Measurements from ENCODE around the gene RFX4.

Gene RFX4

DNA sequence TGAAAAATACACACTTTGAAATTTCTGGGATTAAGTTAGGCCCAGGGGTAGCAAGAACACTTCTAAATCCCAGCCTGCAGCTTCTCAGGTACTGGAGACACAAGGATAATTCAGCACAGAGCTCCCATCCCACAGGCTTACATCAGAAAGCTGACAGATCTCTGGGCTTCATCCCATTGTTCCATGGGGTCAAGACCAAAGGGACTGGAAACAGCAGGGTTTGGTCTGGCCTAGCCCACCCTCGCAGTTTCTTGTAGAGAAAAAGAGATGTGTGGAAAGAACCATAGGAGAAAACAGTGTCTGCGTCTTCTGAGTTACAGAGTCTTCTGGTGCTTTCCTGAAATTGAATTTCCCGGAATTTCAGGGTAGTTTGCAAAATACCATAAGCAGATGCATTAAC is 132.1 kb downstream of the RFX4 start:
- Mint-ChIP-seq H3K27me3 (ENCODE audit: low read depth, poor library complexity) (peaks cover 6% of the 10 kb centered on the region), H3K4me3 (no peak overlapping the region)
- TF ChIP-seq, protein P1, sequence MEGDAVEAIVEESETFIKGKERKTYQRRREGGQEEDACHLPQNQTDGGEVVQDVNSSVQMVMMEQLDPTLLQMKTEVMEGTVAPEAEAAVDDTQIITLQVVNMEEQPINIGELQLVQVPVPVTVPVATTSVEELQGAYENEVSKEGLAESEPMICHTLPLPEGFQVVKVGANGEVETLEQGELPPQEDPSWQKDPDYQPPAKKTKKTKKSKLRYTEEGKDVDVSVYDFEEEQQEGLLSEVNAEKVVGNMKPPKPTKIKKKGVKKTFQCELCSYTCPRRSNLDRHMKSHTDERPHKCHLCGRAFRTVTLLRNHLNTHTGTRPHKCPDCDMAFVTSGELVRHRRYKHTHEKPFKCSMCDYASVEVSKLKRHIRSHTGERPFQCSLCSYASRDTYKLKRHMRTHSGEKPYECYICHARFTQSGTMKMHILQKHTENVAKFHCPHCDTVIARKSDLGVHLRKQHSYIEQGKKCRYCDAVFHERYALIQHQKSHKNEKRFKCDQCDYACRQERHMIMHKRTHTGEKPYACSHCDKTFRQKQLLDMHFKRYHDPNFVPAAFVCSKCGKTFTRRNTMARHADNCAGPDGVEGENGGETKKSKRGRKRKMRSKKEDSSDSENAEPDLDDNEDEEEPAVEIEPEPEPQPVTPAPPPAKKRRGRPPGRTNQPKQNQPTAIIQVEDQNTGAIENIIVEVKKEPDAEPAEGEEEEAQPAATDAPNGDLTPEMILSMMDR (IDR thresholded peaks at IDR 0.05) = no peak

DNA sequence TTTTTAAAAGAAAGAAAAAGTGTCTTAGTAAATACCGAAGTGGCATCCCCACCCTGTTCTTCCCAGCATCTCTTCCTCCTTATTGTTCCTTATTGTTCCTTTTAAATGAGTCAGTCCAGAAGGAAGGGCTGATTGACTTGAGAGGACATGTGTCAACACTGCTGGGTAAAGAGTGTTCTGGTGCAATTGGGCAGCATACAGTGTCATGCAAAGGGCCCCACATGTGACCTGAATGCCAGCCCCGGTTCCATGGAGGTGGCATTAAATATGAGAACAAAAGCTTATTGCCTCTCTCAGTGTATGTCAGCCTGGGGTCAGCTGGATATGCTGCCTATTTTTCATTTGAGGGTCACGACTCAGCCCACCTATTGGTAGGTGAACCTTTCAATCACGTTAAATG is 132.8 kb downstream of the RFX4 start:
- peaks cover 5% of the 10 kb centered on the region for H3K27me3 Mint-ChIP-seq (ENCODE audit: low read depth, poor library complexity)
- peaks cover 10% of the 10 kb centered on the region for H3K4me1 Mint-ChIP-seq
- H3K36me3 Mint-ChIP-seq (ENCODE audit: low read depth) = no peaks in the 10 kb centered on the region
- no peak overlapping the region for H3K4me3 Mint-ChIP-seq
- no peak for DNase-seq
- H3K9me3 Mint-ChIP-seq = no peaks in the 10 kb centered on the region
- H3K27ac Mint-ChIP-seq = no peak overlapping the region
- TF ChIP-seq, protein P1 (IDR thresholded peaks at IDR 0.05) = no peak

More for the DNA sequence above, 132.1 kb downstream of the RFX4 start:
- Mint-ChIP-seq H3K27ac (no peak overlapping the region), H3K4me1 (peaks cover 16% of the 10 kb centered on the region), H3K36me3 (ENCODE audit: low read depth) (no peaks in the 10 kb centered on the region), H3K9me3 (no peaks in the 10 kb centered on the region)
- no peak for DNase-seq

DNA sequence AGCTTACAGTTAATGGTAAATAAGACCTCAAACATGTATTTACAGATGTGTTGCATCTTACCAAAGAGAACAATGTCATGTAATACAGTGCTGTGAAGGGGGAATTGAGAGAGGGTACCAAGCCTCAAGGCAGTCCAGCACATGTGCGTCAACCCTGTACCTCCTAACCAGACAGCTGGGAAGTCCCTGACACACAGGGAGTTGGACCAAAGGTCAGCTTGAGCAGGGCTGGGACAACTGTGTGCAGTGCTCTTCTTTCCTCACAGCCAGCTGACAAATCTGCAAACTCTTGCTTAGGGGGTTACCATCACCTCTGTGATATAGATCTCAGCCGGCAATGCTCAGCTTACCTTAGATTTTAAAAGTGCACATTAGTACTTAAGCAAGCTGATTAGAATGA is 134.9 kb downstream of the RFX4 start:
- H3K4me3 Mint-ChIP-seq = no peak overlapping the region
- no peaks in the 10 kb centered on the region for H3K9me3 Mint-ChIP-seq
- no peaks in the 10 kb centered on the region for H3K36me3 Mint-ChIP-seq (ENCODE audit: low read depth)
- H3K27me3 Mint-ChIP-seq (ENCODE audit: low read depth, poor library complexity) = peaks cover 4% of the 10 kb centered on the region
- H3K27ac Mint-ChIP-seq = no peak overlapping the region
- no peak for DNase-seq
- H3K4me1 Mint-ChIP-seq = peaks cover 10% of the 10 kb centered on the region
- TF ChIP-seq, protein P1 (IDR thresholded peaks at IDR 0.05) = no peak

DNA sequence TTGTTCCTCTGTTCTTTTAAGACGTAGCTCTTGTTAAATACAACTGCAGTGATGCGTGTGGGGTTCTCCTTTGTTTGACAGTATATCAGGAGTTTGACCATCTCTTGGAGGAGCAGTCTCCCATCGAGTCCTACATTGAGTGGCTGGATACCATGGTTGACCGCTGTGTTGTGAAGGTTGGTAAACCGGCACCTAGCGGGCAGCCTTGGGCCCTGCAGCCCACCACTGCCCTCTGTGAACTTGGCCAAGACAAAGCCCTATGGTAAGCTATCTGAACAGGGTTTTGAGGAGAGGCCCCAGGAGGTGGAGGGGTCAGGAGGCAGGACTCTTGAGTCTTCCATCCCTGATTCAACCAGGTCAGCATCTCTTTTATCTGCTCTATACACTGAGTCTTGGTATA is 137.1 kb downstream of the RFX4 start:
- Mint-ChIP-seq H3K27me3 (ENCODE audit: low read depth, poor library complexity) (peaks cover 4% of the 10 kb centered on the region), H3K4me1 (peaks cover 23% of the 10 kb centered on the region), H3K27ac (no peak overlapping the region), H3K36me3 (ENCODE audit: low read depth) (no peaks in the 10 kb centered on the region), H3K9me3 (no peaks in the 10 kb centered on the region), H3K4me3 (no peak overlapping the region)
- DNase-seq = no peak
- TF ChIP-seq, protein P1 (IDR thresholded peaks at IDR 0.05) = no peak

DNA sequence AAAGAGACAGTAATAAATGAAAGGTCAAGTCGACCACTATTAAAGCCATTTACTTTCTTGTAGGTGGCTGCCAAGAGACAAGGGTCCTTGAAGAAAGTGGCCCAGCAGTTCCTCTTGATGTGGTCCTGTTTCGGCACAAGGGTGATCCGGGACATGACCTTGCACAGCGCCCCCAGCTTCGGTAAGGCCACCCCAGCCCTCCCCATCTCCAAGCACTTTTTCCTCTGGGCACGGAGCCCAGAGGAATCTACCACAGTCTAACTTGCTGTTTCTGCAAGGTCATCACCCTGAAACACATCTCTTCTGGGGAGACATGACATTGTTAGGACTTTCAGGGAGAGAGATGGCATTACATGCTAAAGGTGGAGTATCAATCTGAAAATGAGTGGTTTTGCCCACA is 137.9 kb downstream of the RFX4 start:
- Mint-ChIP-seq H3K27me3 (ENCODE audit: low read depth, poor library complexity) (peaks cover 4% of the 10 kb centered on the region), H3K4me1 (peaks cover 23% of the 10 kb centered on the region), H3K9me3 (peaks cover 4% of the 10 kb centered on the region), H3K4me3 (no peak overlapping the region), H3K27ac (no peak overlapping the region), H3K36me3 (ENCODE audit: low read depth) (no peaks in the 10 kb centered on the region)
- TF ChIP-seq, protein P1 (IDR thresholded peaks at IDR 0.05) = no peak
- no peak for DNase-seq

DNA sequence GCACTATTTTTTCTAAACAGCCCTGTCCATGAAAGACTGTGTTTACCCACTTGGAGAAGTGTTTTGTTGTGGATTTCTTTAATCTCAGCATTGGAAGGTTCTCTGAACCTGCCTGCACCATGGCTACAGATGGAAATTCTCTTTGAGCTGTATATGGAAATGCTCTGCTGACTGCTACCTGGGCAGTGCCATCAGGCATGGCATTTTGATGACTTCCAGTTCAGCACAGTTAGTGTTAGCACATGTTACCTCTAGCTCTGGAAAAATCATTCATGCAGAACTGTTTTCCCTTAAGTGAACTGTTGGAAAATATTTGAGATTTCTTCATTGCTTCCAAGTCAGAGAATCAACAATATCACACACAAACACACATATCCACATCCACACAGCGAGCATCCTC is 139.1 kb downstream of the RFX4 start:
- TF ChIP-seq, protein P1 (IDR thresholded peaks at IDR 0.05) = no peak
- peaks cover 23% of the 10 kb centered on the region for H3K4me1 Mint-ChIP-seq
- no peak for DNase-seq
- no peak overlapping the region for H3K27ac Mint-ChIP-seq
- peaks cover 5% of the 10 kb centered on the region for H3K9me3 Mint-ChIP-seq
- no peaks in the 10 kb centered on the region for H3K36me3 Mint-ChIP-seq (ENCODE audit: low read depth)
- no peak overlapping the region for H3K4me3 Mint-ChIP-seq
- peaks cover 4% of the 10 kb centered on the region for H3K27me3 Mint-ChIP-seq (ENCODE audit: low read depth, poor library complexity)

Measured in nephron progenitor cell (in vitro differentiated cells).